D721Med (cell line): Measurements from ENCODE around the gene RND2.
"Not testable (repeated sequence)": the region's sequence is repeated elsewhere in the genome, so short reads cannot be mapped to it uniquely, and the experiment has no call there.

Experiments used
- DNase-seq: peaks from one replicate; pipeline ENCODE4 v3.0.0; 2011; ENCODE audit warnings: low spot score; ENCODE audit not compliant: insufficient read length
- FAIRE-seq: peaks from 2 replicates; lab custom pipeline; 2011; peaks lifted over from hg19 to GRCh38; lab: Jason Lieb, UNC
- CTCF ChIP-seq: IDR thresholded peaks from 2 replicates; pipeline ENCODE4 v1.5.1; 2012; ENCODE audit warnings: mild to moderate bottlenecking, control low read depth; ENCODE audit not compliant: insufficient read depth; ENCODE audit errors: missing control alignments

The RND2 gene

GRCh38 chr17:42985225-42985624, 39.8 kb upstream of the RND2 start:
- FAIRE-seq (no peak), DNase-seq (no peak)
- no peak for TF ChIP-seq CTCF

GRCh38 chr17:42989141-42989540, 35.9 kb upstream of the RND2 start:
- no peak for TF ChIP-seq CTCF
- DNase-seq, result no peak
- FAIRE-seq, result no peak

GRCh38 chr17:42989726-42990652, 35.0 kb upstream of the RND2 start:
- no peak for FAIRE-seq
- TF ChIP-seq CTCF, result no peak
- no peak for DNase-seq

GRCh38 chr17:42991471-42991870, 33.6 kb upstream of the RND2 start:
- FAIRE-seq (no peak), DNase-seq (no peak)
- TF ChIP-seq CTCF, result no peak

- FAIRE-seq (no peak), DNase-seq (no peak)
- no peak for TF ChIP-seq CTCF
Measured at GRCh38 chr17:42992872-42993271, 32.2 kb upstream of the RND2 start.

GRCh38 chr17:42993913-42994312, 31.1 kb upstream of the RND2 start:
- not testable (repeated sequence) for DNase-seq, FAIRE-seq

GRCh38 chr17:42997390-42997983, 27.5 kb upstream of the RND2 start:
- DNase-seq (no peak), FAIRE-seq (no peak)
- TF ChIP-seq CTCF, result no peak
